ENCODE measurements around the gene FOCAD. TPM values are rescaled to one million over a fixed set of nuclear protein-coding genes. Genes with fewer than 3 reads are reported as not detected.

The FOCAD gene
- total and polyA plus RNA-seq, 10 of the 15 experiments (the other 5 are each of a cell fraction or from before 2014, with no cell fraction given), result 13.7 to 93.0 (median 41.8) TPM

DNA sequence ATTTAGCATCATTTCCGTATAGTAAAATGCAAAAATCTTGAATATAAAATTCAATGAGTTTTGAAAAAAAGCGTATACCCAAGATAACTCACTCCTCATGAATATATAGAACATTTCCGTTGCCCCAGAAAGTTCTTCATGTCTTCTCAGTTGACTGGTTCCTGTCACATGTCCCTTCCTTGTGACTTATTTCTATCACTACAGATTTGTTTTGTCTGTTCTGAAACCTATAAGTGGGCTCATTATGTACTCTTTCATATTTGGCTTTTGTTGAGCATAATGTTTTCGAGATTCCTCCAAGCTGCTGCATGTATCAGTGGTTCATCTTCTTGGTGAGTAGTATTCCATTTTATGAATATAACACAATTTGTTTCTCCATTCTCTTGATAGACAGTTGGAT is 358.4 kb downstream of the FOCAD start (continued):
- TF ChIP-seq, protein P1, sequence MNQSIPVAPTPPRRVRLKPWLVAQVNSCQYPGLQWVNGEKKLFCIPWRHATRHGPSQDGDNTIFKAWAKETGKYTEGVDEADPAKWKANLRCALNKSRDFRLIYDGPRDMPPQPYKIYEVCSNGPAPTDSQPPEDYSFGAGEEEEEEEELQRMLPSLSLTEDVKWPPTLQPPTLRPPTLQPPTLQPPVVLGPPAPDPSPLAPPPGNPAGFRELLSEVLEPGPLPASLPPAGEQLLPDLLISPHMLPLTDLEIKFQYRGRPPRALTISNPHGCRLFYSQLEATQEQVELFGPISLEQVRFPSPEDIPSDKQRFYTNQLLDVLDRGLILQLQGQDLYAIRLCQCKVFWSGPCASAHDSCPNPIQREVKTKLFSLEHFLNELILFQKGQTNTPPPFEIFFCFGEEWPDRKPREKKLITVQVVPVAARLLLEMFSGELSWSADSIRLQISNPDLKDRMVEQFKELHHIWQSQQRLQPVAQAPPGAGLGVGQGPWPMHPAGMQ (IDR thresholded peaks at IDR 0.05; ENCODE audit: borderline replicate concordance), result no peak
- no peak for TF ChIP-seq RELA (IDR thresholded peaks at IDR 0.05; ENCODE audit: borderline replicate concordance, partially characterized antibody)
- TF ChIP-seq, protein P2, sequence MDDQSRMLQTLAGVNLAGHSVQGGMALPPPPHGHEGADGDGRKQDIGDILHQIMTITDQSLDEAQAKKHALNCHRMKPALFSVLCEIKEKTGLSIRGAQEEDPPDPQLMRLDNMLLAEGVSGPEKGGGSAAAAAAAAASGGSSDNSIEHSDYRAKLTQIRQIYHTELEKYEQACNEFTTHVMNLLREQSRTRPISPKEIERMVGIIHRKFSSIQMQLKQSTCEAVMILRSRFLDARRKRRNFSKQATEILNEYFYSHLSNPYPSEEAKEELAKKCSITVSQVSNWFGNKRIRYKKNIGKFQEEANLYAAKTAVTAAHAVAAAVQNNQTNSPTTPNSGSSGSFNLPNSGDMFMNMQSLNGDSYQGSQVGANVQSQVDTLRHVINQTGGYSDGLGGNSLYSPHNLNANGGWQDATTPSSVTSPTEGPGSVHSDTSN (IDR thresholded peaks at IDR 0.05; ENCODE audit: insufficient replicate concordance, low read depth, low read length), result no peak
- no peak for TF ChIP-seq NFYA (IDR thresholded peaks at IDR 0.05; ENCODE audit: borderline replicate concordance, low read depth, low read length)
- TF ChIP-seq MYC (IDR thresholded peaks at IDR 0.05; ENCODE audit: insufficient read depth, insufficient read length, insufficient replicate concordance, low read length, severe bottlenecking), result no peak
- no peak for TF ChIP-seq HDAC2 (IDR thresholded peaks at IDR 0.05)
- no peak for TF ChIP-seq EP300 (IDR thresholded peaks at IDR 0.05; ENCODE audit: borderline replicate concordance in 1 of 2, control insufficient read depth in 1 of 2, low read depth in 2 of 2, low read length in 2 of 2)
- TF ChIP-seq ZNF622 (IDR thresholded peaks at IDR 0.05), result no peak

DNA sequence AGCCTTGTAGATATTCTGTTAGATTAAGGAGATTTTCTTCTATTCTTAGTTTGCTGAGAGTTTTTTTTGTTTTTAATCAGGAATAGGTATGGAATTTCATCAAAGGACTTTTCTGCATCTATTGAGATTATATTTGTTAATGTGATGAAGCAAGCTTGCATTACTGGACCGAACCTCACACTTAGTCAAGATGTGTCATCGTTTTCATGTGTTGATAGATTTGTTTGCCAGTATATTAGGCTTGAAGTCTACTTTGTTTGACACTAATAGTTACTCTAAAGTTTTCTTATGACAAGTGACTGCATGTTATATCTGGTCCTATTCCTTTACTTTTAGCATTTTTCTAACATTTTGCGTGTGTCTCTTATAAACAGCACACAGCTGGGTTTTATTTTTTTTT is 359.8 kb downstream of the FOCAD start:
- Histone ChIP-seq H3K4me1 (ENCODE audit: control insufficient read depth, insufficient read depth, low read length) (0 out of 2 replicates have a peak, but pooled peaks cover under 1% of the 10 kb centered on the region), H3K9ac (ENCODE audit: control insufficient read depth, insufficient read depth, low read length) (no peak overlapping the region), H3K9me3 (replicated peaks; ENCODE audit: control insufficient read depth, insufficient read depth, low read length) (no peaks in the 10 kb centered on the region), H3K4me2 (ENCODE audit: control insufficient read depth, insufficient read depth) (no peak overlapping the region), H3K4me3 (no peak overlapping the region), H4K20me1 (ENCODE audit: control insufficient read depth, insufficient read depth) (no peaks in the 10 kb centered on the region), H3K79me2 (ENCODE audit: control insufficient read depth, insufficient read depth, low read length) (no peaks in the 10 kb centered on the region), H2AFZ (ENCODE audit: control insufficient read depth, low read depth, low read length) (no peak overlapping the region), H3K36me3 (ENCODE audit: control insufficient read depth in 2 of 2, insufficient read depth in 2 of 2, low read length in 1 of 2) (no peaks in the 10 kb centered on the region), H3K27me3 (replicated peaks in 1 of 2; ENCODE audit: control insufficient read depth in 2 of 2, insufficient read depth in 2 of 2, low read length in 1 of 2) (no peaks in the 10 kb centered on the region), H3K27ac (ENCODE audit: control insufficient read depth, insufficient read depth) (no peak overlapping the region)
- intact Hi-C loops (cut with micrococcal nuclease; ENCODE audit: unreplicated experiment) (no loop called here), in situ Hi-C loops (cut with MboI) (no loop called here)
- no peak for ATAC-seq
- CTCF ChIA-PET, result no interaction called here
- DNase-seq (ENCODE audit: low read depth, low spot score), result no peak
- POLR2A ChIA-PET, result no interaction called here
- RAD21 ChIA-PET (ENCODE audit: unreplicated experiment), result no interaction called here
- no TSS peak for BruUV-seq (replicated peaks)
- no peak for FAIRE-seq
- SMC1A ChIA-PET (ENCODE audit: uncharacterized antibody, unreplicated experiment), result interaction anchor here (1.0 kb wide), 1 partner anchor 52 kb away, joined by 4 read pairs; no protein-coding TSS in a partner anchor
- 96% methylated on average over 3 of the region's 3 CpGs for WGBS (ENCODE audit: insufficient coverage, insufficient replicate concordance, low lambda C conversion rate, missing lambda C conversion rate)
- TF ChIP-seq NR2C2 (IDR thresholded peaks at IDR 0.05; ENCODE audit: borderline replicate concordance, control insufficient read depth, insufficient read length, low read depth) (no peak), EGR1 (IDR thresholded peaks at IDR 0.05; ENCODE audit: borderline replicate concordance in 1 of 2, low read depth in 2 of 2, low read length in 2 of 2) (no peak), PML (IDR thresholded peaks at IDR 0.05; ENCODE audit: low read length) (no peak), MEF2A (IDR thresholded peaks at IDR 0.05; ENCODE audit: insufficient read depth, low read depth, low read length) (no peak), TCF7 (IDR thresholded peaks at IDR 0.05; ENCODE audit: borderline replicate concordance) (no peak), PAX8 (IDR thresholded peaks at IDR 0.05) (no peak)
